Measurements from ENCODE around the gene NTRK1.

Gene NTRK1

DNA sequence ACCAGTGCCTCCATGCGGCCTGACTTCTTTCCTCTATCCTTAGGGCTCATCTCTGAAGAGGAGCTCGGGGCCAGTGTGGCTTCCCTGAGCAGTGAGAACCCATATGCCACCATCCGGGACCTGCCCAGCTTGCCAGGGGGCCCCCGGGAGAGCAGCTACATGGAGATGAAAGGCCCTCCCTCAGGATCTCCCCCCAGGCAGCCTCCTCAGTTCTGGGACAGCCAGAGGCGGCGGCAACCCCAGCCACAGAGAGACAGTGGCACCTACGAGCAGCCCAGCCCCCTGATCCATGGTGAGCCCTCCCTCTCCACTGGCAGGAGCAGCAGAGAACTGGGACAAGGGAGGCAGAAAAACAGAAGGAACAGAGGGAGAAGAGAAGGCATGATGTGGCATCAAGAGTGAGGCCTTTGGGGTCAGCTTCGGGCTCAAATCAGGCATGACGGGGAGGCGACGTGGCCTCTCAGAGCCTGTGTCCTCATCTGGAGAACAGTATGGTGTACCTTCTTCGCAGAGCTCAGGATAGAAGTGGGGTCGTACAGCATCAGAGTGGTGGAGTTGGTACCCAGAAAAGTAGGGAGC lies 53.2 kb downstream of the NTRK1 start:
- H3K4me2 ChIP-seq (ENCODE audit: low read length), result no peak overlapping the region
- H2AFZ ChIP-seq, result no peak overlapping the region
- no peak overlapping the region for H3K9ac ChIP-seq
- TF ChIP-seq, protein P1, sequence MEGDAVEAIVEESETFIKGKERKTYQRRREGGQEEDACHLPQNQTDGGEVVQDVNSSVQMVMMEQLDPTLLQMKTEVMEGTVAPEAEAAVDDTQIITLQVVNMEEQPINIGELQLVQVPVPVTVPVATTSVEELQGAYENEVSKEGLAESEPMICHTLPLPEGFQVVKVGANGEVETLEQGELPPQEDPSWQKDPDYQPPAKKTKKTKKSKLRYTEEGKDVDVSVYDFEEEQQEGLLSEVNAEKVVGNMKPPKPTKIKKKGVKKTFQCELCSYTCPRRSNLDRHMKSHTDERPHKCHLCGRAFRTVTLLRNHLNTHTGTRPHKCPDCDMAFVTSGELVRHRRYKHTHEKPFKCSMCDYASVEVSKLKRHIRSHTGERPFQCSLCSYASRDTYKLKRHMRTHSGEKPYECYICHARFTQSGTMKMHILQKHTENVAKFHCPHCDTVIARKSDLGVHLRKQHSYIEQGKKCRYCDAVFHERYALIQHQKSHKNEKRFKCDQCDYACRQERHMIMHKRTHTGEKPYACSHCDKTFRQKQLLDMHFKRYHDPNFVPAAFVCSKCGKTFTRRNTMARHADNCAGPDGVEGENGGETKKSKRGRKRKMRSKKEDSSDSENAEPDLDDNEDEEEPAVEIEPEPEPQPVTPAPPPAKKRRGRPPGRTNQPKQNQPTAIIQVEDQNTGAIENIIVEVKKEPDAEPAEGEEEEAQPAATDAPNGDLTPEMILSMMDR (IDR thresholded peaks at IDR 0.05), result no peak
- H3K4me3 ChIP-seq (ENCODE audit: low read depth, low read length), result no peak overlapping the region
- H3K79me2 ChIP-seq, result no peaks in the 10 kb centered on the region
- H3K27me3 ChIP-seq (ENCODE audit: control insufficient read depth, insufficient read depth, low read length), result no peaks in the 10 kb centered on the region
- H3K36me3 ChIP-seq (ENCODE audit: control insufficient read depth, insufficient read depth, low read length), result no peaks in the 10 kb centered on the region
- H3K4me1 ChIP-seq, result no peaks in the 10 kb centered on the region
- H3K27ac ChIP-seq, result no peak overlapping the region
- H3K9me3 ChIP-seq (ENCODE audit: control insufficient read depth, low read length), result no peaks in the 10 kb centered on the region

DNA sequence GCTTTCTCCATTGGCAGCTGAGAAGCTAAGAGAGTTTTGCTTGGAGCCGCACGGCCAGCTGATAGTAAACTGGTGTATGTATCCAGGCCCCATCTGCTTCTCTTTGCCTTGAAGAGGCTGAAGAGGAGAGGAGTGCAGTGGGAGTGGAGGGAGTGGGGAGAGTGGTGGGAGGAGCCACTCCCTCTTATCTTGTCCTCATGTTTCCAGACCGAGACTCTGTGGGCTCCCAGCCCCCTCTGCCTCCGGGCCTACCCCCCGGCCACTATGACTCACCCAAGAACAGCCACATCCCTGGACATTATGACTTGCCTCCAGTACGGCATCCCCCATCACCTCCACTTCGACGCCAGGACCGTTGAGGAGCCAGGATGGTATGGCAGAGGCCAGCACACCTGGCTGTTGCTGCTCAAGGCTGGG lies 53.8 kb downstream of the NTRK1 start:
- H3K36me3 ChIP-seq (ENCODE audit: control insufficient read depth, insufficient read depth, low read length), result no peaks in the 10 kb centered on the region
- H3K4me3 ChIP-seq (ENCODE audit: low read depth, low read length), result no peak overlapping the region
- H3K4me1 ChIP-seq, result no peaks in the 10 kb centered on the region
- no peak overlapping the region for H3K4me2 ChIP-seq (ENCODE audit: low read length)
- no peaks in the 10 kb centered on the region for H3K9me3 ChIP-seq (ENCODE audit: control insufficient read depth, low read length)
- no peaks in the 10 kb centered on the region for H3K27me3 ChIP-seq (ENCODE audit: control insufficient read depth, insufficient read depth, low read length)
- TF ChIP-seq, protein P1 (IDR thresholded peaks at IDR 0.05), result no peak
- no peak overlapping the region for H3K9ac ChIP-seq
- no peak overlapping the region for H3K27ac ChIP-seq
- no peaks in the 10 kb centered on the region for H3K79me2 ChIP-seq
- H2AFZ ChIP-seq, result no peak overlapping the region

DNA sequence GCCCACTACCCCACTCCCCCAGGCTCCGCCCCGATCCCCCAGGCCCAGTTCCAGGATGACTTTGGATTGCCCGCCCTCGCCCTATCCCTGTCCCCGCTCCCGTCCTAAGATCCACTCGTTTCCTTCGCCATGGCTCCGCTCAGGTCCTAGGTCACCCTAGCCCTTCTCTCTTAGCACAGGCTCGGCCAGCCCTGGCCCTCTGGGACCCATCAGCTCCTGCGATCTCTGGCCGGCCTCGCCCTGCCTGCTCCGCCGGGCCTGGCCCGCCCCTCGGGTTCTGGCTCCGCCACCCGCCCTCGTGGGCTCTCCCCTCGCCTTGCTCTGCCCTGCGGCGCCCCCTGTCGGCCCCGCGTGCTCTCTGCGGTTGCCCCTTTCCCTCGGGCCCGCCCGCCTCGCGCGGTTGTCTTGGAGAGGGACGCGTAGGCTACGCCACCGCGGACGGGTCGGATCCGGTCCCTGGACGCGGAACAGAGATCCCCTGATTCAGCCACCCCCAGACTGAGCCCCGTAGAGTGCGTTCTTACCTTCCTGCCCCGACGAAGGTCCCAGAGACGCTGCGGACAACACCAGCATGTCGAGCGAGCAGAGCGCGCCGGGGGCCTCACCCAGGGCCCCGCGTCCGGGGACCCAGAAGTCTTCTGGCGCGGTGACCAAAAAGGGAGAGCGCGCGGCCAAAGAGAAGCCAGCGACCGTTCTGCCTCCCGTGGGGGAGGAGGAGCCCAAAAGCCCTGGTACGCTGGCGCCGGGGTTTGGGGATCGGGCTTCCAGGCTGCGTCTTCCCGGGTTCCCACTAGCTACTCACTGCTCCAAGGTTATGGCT lies 59.8 kb downstream of the NTRK1 start, which contains the start of gene LRRC71:
Gene LRRC71, plus strand, starts transcription at position 400 of the 820 bp plus-strand sequence. Its CDS starts 172 bp downstream, at position 572.
- H3K4me1 ChIP-seq, result no peaks in the 10 kb centered on the region
- peak within 1 kb of the TSS; percentile 52 for H3K4me2 ChIP-seq (ENCODE audit: low read length)
- TF ChIP-seq, protein P1 (IDR thresholded peaks at IDR 0.05), result peak; percentile 74
- H3K27me3 ChIP-seq (ENCODE audit: control insufficient read depth, insufficient read depth, low read length), result peaks cover 5% of the 10 kb centered on the region
- no peaks in the 10 kb centered on the region for H3K79me2 ChIP-seq
- no peaks in the 10 kb centered on the region for H3K36me3 ChIP-seq (ENCODE audit: control insufficient read depth, insufficient read depth, low read length)
- H3K9ac ChIP-seq, result no peak within 1 kb of the TSS
- peak within 1 kb of the TSS; percentile 34 for H2AFZ ChIP-seq
- no peak within 1 kb of the TSS for H3K27ac ChIP-seq
- no peaks in the 10 kb centered on the region for H3K9me3 ChIP-seq (ENCODE audit: control insufficient read depth, low read length)
- peak within 1 kb of the TSS; percentile 18 for H3K4me3 ChIP-seq (ENCODE audit: low read depth, low read length)

DNA sequence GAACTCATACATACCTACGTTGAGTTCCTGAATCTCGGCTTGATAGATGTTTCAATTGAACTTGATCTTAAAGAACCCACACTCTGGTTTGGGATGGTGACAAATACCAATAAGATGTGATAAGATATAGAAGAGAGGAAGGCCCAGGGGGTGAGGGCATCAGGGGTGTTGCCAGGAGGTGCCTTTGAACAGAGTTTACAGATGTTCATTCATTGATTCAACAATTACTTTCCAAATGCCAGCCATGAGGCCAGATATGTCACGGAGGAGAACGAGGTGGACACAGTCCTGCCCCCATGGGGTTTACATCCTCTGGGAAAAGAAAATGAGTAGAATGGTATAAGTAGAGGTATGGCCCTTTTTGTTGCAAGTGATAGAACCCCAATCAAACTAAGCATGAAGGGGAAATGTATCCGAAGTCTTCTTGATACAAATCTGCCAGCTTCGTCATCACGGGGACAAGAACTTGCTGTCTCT lies 60.4 kb downstream of the NTRK1 start:
- no peak overlapping the region for H3K4me2 ChIP-seq (ENCODE audit: low read length)
- TF ChIP-seq, protein P1 (IDR thresholded peaks at IDR 0.05), result no peak
- peaks cover 5% of the 10 kb centered on the region for H3K27me3 ChIP-seq (ENCODE audit: control insufficient read depth, insufficient read depth, low read length)
- no peak overlapping the region for H3K9ac ChIP-seq
- no peaks in the 10 kb centered on the region for H3K79me2 ChIP-seq
- H3K4me3 ChIP-seq (ENCODE audit: low read depth, low read length), result no peak overlapping the region
- H2AFZ ChIP-seq, result no peak overlapping the region
- H3K36me3 ChIP-seq (ENCODE audit: control insufficient read depth, insufficient read depth, low read length), result no peaks in the 10 kb centered on the region
- no peak overlapping the region for H3K27ac ChIP-seq
- H3K4me1 ChIP-seq, result no peaks in the 10 kb centered on the region
- H3K9me3 ChIP-seq (ENCODE audit: control insufficient read depth, low read length), result no peaks in the 10 kb centered on the region

Measured in parathyroid adenoma (tissue), 2 donors.